Stimulated activated CD8-positive, alpha-beta memory T cell treated with anti-CD3 and anti-CD28 coated beads, Interleukin-12 subunit alpha, Interleukin-12 subunit beta, amount 100 ng/mL, for 24 hours (primary cell): ENCODE data around the gene ANK3.
"Not testable (repeated sequence)": the region's sequence is repeated elsewhere in the genome, so short reads cannot be mapped to it uniquely, and the experiment has no call there.

Experiments
- DNase-seq: peaks from one replicate; pipeline ENCODE4 v3.0.0-alpha.2; 2020; ENCODE audit errors: extremely low read depth

Gene ANK3

DNA sequence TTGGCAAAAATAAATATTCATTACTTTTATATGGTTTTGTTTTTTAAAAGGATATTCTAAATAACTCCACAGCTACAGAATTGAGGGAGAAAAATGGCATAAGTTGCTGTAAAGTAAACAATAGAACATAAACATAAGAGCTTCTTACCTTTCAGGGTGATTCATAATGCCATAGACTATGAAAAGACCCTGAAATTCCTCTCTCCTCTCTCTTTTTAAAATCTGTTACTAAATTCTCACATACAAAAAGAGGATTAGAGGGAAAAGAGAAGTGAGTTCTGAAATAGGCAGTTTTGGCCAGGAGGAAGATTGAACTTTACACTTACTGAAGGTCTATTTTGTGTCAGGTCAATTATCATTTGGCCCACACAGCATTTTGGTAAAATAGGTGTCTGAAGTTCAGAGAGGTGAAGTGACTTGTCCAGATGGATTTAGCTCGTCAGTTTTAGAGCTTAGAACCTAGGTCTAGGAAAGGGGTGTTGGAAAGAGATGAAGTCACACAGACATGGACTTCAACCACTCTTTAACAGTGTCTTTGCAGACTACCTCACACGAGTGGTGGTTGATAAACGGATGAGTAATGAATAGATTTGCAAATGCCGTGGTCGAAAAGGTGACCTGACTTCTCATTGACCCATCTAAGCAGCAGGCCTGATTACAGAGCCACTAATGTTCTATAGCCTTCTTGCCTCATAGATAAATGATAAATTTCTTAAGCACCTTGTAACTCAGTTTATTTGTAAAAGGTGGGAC is 292.7 kb downstream of the ANK3 start:
- DNase-seq = no peak

DNA sequence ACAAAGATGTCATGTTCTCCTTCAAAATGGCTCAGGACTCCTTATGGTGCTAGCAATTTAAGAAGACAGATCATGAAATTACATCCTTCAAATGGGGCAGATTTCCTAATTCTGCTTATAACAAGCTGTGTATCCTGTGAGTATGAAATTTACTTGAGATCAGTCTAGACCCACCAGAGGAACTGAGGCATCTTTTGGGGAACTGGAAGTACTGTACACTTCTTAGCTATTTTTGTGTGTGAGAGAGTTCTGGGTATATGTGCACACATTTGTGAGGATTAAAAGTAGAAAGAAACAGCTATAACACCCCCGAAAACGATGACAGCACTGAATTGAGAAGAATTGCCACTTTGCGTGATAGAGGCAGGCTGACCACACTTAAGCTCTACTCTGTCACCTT is 296.4 kb downstream of the ANK3 start:
- DNase-seq = no peak

DNA sequence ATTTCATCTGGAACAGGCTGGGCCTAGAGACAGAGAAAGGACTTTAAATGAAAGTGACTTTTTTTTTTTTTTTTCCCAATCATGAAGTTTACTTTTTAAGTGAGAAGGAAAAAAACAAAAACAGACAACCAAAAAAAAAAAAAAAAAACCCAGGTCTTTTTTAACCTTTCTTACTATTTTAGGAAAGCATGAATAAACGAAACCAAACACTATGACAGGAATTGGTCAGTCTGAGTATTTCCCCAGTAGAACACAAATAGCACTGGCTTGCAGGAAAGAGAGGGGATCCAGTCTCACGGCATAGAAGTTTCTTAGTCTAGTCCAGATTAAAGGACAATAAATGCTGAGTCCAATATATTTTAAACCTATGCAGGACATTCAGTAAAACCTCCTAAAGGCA is 302.8 kb downstream of the ANK3 start:
- DNase-seq = no peak

DNA sequence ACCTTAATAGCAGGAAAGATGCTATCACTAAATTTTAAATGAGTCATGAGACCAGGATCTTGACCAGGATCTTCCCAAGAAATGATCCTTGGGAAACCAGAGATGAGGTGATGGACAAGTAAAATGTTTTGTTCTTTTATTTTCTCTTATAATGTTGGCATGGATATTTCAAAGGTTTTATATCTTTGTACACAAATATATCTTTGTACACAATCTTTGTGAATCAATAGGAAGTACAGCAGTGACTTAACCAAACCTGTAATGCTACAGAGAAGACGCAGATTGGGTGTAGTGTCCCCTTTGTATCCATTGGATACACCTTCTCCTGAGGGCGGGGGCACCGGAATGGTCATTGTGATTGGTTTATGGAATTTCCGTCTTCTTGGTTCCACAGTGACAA is 303.3 kb downstream of the ANK3 start:
- DNase-seq = no peak

DNA sequence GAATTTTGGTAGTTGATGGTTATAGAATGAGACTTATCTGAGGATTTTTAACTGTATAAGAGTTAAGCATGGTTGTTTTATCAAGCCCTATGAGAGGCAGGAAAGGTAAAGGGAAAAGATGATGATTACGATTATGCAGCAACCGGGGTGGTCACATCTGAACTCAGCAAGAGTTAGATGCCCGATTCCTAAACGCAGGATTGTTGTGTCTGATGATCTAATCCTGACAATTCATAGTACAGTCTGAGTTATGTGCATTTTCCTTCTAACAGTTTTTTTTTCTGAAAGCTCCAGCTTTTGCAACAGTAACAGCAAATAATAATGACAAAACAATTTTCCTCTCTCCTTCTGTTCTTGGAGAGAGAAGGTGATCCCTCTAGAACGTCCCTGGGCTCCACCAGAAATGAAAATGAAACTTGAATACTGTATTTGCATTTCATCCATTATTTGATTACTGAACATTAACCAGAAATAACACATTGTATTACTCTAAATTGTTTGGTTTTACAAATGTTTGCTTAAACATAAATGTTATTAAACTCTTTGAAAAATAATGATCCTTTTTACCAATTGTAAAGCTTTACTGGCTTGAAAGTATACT is 306.8 kb downstream of the ANK3 start:
- no peak for DNase-seq

DNA sequence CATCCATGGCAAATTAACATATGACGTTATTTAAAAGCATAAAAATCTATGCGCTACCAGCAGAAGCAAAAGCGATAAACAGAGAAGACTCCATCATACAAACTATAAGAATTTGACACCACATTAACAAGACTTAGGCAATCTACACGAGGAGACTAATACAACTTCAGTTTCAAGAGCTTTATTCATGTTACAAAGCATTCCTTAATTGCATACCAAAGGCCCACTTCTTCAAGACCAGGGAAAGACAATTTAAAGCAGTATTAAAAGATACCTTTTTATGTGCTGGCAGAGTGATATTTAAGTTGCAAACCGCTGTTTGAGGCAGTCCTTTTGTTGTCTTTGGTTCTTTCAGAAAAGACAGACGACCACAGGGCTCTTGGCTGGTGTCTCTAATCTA is 307.3 kb downstream of the ANK3 start:
- DNase-seq = no peak

DNA sequence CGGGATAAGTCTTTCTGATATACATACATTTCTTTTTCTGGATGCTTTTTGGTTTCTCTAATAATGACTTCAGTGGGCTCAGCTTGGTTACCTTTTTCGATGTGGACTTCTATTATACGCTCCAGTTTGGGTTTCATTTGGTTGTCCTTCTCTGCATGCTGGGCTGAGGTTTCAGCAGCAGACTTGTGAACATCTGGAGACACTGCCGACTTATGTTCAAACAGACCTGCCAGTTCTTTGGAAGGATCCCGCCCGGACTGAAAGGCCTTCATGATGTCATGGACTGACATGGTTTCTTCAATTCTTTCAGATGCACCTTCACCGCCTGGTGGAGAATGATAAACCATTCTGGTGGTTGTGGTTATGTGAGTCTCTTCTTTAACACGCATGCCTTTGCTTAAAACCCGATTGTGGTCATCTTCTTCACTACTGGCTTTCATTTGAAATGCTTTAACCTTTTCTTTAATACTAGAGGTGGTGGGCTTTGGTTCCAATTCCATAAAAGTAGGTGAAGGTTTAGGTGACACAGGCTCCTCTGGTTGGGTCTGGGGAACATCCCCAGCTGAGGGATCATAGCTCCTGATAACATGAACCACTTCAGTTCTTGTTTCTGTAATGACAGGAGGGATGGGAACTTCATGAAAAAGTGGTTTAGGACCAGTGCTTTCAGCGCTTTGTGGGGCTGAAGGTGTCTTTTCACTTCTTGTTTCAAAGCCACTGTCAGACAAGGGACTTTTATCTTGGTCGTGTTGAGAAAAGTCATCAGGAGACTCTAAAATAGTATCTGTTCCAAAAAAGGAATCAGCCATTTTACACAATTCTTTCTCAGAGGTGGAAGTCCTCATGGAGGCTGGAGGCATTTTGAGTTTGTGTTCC is 315.7 kb downstream of the ANK3 start:
- no peak for DNase-seq

DNA sequence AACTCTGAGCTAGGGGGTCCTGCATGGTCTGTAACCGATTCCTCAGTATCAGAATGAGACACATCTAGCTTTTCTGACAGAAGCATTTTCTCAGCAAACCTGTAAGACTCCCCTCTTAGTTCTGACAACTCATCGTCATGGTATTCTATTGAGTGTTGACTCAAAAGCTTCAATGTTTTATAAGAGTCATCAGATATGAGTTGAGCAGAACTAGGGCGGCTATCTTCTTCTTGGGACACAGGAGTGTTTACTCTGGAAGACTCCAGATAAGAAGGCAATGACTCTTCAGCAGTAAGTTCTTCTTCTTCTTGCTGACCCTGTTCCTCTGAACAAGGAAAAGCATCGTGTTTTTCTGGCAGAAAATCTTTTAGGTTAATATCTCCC is 316.3 kb downstream of the ANK3 start:
- DNase-seq = no peak

DNA sequence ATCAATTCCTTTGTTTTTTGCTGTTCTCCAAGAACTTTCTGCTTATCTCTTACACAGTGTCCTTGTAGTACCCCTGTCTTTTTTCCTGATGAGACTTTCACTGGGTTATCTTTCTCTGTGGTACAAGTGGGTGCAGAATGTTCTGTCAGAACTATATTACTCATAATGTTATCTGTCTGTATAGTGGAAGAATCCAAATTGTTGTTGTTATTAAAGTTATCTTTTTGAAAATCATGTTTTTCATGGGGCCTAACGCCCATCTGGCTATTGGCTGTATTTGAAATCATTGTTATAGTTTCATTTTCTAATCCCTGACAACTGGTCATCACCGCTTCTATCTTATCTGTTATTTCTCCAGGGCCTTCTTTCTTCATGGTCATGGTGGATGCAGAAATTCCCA is 320.4 kb downstream of the ANK3 start:
- no peak for DNase-seq

DNA sequence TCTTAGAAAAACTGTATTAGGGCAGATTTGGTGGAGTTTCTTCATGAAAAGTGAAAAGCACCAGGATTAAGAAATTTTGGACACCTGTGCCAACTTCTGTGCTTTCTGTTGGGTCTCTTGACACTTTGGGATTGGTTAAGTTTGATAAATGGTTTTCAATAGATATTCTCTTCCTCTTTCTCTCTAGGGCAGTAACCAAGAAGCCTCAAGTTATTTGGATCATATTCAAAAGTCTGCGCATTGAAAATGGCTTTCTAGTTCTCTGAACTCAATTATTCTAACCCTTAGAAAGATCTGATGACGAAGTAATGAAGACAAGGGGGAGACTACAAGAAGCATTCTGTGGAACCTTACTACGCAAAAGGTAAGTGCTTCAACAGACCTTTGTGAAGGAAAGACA is 339.3 kb downstream of the ANK3 start:
- no peak for DNase-seq

DNA sequence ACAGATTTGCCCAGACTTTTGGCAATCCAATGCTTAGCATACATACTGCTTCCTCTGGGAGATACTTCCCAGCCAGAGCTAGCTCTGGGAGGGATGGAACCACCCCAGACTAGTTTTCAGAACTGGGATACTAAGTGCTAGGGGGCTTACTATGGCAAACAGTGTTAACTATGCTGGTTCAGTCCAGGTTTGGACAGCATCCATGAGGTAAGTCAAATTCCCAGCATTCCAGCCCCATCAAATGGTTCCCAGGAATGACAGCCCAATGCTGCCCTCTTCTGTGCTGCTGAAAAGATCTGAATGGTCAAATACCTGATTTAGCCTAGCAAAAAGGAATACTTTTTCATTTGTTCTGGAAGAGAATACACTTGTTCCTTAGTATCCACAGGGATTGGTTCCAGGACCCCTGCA is 341.6 kb downstream of the ANK3 start:
- DNase-seq = no peak

DNA sequence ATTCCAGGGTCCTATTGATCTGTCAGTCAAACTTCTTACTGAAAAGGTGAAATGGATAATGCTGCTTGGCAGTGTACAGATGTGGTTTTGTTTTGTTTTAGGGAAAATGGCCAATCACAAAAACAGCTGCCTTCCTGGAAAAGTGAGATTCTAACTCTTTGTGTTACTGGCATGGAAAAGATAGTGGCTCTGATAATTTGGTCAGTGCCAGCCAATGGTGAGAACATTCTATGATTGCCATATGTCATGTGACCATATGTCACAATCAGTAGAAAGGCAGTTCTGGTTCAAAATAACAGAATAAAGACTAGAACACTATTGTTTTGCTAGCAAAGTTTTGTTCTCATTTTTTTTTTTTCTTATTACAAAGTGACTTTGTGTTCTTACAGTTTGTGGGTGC is 344.1 kb downstream of the ANK3 start:
- DNase-seq = no peak

DNA sequence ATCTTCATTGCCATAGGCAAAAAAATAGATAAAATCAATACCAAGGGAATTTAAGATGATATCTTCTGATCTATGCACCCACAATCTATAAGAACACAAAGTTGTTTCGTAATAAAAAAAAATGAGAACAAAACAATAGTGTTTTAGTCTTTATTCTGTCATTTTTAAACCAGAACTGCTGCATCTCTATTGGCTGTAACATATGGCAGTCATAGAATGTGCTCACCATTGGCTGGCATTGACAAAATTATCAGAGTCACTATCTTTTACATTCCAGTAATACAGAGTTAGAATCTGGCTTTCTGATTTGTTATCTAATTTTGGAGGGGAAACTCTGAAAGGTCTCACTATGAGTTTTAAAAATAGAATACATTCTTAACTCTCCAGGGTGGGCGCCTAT is 344.7 kb downstream of the ANK3 start:
- no peak for DNase-seq

DNA sequence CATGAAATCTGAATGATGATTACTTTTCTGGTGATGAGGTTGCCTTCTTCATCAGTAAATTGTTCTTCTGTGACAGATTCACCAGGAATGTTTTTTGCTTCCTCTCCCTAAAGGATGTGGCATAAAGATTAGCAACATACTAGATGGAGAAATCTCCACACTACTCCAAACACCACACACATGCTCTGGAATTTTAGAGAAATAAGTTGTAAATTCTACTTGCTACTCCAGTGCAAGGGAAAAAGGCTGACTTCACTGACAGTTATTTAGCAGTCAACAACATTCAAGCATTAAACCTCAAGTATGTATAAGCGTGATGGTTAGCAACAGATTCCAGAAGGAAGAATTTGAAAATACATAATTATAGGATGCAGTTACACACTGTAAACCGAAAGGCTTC is 345.4 kb downstream of the ANK3 start:
- no peak for DNase-seq

DNA sequence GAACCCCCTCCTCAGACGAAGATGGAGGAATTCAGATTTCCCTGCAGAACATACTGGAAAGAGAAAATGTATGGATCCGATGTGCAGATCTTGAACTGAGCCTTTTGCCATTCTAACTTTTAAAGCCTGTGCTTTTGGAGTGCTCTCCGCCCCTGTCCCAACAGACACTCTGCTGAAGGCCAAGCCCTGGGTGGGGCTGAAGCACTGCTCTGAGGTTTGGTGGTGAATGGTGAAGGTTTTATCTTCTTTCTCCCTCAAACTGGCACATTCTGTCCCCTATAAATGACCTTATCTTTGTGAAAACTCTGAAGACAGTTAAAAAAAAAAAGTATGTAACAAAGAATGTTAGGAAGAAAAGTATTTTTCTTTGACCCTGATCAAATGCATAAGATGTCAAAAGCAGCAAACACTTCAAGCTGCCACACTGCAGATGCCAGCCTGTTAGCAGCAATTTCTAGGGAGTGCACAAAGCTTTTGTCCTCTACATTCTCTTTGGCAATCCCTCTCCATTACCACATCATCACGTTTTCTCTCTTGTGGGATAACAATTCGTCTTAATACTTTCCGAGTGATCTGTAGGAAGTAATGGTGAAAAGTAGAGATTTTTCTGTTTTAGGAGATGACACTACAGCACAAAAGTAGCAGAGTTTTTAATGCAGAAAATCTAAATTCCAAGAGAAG is 346.0 kb downstream of the ANK3 start:
- no peak for DNase-seq

DNA sequence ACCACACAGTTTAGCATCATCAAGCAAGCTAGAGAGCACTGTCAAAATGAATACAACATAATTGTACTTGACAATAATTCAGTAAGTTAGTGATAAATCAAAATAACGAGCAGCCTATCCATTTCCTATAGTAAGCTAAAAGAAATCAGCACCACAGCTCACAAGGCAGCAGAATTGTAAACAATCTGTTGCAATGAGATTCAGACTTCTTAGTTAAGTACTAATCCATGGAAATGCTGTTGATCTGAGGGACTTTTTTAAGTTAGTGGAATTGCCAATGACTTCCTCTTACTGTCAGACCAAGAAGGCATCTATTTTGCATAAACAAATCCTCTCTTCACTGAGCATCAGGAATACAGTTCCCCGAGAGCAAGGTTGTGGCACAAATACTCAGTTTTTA is 346.8 kb downstream of the ANK3 start:
- DNase-seq = no peak

DNA sequence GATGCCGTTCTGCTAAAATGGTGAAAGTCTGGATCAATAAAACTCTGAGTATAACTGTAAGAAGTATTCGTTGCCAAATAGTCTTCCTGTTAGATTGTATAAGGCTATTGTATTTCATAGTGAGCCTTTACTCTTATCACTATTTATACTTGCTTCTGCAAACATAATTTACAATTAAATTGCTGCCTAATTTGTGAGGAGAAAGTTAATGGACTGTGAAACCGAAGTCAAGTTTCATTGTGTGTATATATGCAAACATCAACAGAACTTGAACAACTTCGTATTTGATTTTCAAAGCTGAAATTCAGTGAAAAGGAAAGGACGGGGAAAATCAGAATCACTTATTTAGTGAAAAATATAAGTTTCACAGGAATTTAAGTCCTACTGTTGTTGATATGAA is 347.4 kb downstream of the ANK3 start:
- DNase-seq = no peak

DNA sequence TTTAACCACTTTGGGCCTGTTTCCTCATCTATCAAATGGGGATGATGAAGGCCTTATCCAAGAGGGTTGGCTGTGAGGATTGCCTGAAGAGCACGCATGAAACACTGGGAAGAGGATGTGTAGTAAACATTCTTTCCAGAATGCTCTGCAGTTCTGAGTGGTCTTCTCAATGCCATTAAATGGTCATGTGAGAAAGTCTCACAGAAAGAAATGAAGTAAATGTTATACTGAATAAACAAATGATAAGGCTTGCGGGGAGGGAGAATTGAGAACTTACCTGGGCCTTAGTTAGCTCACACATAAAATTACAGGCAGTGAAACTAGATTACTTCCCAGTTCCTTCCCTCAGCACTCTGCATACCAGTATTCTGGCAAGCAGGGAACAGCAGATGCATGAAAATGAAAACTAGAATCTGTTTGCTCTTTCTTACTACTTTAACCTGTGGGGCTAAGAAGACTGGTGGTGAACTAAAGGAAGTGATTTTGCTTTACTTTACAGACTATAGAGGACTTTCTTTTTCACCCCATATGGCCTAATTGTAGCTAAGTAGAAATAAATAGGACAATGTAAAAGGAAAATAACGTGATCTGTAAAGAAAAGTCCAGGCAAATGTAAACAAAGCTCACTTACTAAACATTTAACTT is 348.1 kb downstream of the ANK3 start:
- DNase-seq = no peak

DNA sequence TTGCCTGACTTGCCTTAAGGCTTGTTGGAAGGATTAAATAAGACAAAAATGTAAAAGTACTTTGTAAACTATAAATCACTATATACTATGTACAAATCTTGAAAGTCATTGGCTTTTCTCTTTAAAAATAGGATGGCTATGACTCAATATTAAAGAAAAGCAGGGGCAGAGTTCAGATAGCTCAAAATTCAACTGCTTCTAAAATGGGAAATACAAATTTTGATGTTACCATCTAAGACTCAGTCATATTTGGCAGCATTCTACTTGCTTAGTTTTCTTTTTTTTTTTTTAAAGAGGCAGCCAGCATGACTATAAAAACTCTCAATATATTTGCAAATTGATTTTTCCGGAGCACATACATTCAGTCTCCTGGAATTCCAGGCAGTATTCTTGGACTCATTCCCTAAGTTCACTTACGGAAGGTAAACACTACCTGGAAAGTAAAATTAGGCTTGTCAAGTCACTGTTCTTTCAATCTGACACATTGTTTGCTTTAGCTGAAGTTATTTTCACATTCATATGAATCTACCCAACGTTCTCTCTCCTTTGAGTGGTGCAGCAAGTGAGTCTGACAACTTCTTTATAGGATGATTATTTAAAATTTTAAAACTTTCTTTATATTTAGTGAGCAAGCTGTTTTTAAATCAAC is 349.5 kb downstream of the ANK3 start:
- no peak for DNase-seq

DNA sequence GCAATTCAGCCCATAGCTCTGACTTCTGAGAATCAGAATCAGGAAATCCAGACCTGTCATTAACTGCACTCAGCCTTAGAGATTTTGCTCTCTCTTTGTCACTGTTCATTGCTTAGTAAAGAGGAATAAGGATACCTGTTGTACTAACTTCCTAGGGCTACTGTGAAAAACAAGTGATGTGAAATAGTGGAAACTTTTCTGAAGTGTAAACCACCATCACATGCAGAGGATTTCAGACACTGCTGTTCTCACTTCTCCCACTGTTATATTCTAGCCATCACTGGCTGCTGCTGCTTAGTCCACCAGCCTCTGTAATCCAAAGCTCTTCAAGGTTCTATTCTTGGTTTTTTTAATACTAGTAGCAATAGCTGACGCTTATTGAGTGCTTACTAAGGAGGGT is 353.7 kb downstream of the ANK3 start:
- DNase-seq = no peak

DNA sequence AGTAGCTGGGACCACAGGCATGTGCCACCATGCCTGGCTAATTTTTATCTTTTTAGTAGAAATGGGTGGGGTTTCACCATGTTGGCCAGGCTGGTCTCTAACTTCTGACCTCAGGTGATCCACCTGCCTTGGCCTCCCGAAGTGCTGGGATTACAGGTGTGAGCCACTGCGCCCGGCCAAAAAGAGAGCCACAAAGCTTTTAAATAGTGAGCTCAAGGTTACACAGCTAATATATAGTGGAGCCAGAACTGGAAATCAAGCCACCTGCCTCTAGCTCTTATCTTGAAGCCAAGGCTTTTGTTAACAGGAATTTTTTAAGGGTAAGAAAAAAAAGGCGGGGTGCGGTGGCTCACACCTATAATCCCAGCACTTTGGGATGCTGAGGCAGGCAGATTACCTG is 354.3 kb downstream of the ANK3 start:
- DNase-seq = not testable (repeated sequence)
